ENCODE results near the gene POLG.

POLG gene

GRCh38 chr15:89370120-89370977, 35.7 kb upstream of the POLG start:
- DNase-seq (ENCODE audit: low read depth in 2 of 2) = no peak

GRCh38 chr15:89369341-89369947, 34.8 kb upstream of the POLG start:
- DNase-seq (ENCODE audit: low read depth in 2 of 2) = no peak

- no peak for DNase-seq (ENCODE audit: low read depth in 2 of 2)
Observed at GRCh38 chr15:89368566-89369223, 34.1 kb upstream of the POLG start.

DNA sequence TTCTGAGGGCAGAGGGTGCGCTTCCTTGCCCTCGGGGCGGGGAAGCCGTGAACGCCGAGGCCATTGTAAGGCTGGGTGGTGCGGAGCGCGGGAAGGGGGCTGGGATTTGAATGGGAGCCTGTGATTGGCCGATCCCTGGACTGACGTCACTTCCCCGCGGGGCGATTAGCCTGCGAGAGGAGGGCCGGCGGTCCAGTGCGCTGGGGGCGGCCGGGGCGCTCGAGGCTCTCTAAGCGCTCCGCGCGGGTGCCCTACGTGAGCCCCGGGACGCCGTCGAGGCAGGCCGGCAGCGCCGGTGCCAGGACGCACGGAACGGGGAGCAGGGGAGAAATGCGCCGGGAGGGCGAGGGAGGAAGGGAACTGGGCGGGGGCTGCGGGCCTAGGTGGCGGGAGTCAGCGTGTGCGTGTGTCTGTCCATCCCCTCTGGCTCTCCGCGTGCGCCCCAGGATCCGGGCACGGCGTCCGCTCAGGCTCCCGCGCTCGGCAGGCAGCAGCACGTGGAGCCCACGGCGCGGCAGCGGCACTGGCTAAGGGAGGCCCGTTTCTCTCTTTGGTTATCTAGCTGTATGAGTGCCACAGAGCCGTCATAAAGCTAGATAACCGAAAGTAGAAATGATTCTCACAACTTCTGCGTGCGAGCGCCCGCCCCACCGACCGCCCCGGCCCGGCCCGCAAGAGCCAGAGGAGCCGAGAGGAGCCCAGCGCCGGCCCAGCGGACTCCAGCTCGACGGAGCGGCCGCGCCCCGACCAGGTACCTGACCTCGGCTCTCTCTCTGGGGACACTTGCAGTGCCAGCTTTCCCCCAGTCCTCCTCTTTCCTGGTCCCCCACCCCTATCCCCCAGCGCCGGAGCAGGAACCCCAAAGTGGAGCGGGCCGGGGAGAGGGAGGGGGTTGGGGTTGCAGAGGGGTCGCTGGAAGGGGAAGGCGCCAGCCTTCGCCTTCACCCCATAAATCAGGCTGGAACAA, 33.1 kb upstream of the POLG start:
- no peak for DNase-seq (ENCODE audit: low read depth in 2 of 2)

GRCh38 chr15:89366656-89367393, 32.2 kb upstream of the POLG start:
- DNase-seq (ENCODE audit: low read depth in 2 of 2) = no peak

DNA sequence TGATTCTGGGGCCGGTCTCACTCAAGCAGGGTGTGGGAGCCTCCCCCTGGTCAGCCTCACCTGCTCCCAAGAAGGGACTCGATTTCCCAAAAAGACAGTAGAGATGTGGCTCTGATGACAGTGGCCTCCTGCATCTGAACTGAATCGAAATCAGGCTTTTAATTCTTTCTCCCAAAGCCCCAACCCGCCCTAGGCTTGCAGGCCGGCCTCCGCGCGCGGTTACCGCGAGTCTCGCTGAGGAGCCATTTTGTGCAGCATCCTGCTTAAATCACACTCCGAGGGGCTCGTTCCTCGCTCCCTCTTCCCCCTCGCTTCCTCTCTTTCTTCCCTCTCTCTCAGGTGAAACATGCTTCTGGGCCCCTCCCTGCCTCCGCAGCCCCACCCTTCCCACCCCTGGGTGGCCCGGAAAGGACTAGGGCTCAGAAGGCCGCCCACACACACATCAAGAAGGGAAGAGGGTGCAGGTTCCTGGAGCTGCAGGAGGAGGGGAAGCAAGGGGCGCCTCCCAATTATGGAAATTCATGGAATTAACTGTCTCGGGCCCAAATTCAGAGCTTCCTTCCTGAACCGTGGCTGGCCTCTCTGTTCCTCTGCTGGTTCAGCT, 30.9 kb upstream of the POLG start:
- DNase-seq (ENCODE audit: low read depth in 2 of 2) = no peak

DNA sequence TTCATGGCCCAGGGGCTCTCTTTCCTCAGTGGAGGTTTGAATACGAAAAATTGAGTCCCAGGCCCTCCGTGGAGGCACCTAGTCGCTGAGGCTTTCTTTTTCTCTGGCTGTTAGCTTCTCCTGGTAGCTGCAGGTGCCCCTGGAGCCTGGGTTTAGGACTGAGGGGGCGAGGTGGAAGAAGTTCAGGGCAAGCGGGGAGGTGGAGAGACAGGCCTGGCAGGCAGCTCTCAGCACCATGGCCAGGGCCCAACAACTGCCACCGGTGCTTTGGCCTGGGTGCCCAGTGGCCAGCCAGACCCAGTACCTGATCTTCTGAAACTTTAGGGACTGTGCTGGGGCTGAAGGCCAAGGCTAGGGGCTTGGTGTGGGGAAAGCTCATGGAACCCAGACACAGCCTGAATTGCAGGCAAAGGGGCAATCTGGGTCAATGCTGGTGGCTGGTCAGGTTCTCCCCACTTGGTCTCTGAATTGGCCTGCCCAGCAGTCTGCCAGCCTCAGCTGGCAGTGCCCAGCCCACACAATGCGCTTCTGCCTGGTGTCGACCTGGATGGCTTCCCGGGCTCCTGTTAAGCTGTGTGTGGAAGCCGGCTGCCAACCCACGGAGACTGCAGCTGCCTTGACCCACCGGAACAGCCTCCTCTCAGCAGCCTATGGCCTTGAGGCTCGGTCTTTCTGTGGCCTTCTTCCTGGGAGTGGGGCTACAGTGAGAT, 30.3 kb upstream of the POLG start:
- no peak for DNase-seq (ENCODE audit: low read depth in 2 of 2)

GRCh38 chr15:89364341-89364740, 29.7 kb upstream of the POLG start:
- no peak for DNase-seq (ENCODE audit: low read depth in 2 of 2)

DNA sequence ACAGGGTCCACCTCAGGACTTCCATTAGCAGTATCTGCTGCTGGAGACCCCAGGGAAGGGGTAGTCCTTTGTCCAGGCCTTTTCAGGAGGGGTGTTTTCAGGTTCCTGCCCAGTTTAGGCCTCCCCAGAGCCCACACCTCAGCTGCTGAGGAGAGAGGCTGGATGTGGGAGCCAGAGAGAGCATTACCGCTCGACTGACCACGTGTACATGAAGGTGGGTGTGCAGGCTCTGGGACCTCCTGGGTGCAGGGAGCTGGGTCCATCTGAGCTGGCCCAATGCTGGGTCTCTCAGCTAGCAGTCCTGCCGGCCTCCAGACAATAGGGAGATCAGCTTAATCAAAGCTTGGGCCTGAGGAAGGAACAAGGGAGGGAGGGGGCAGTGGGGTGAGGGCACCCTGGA, 29.1 kb upstream of the POLG start:
- no peak for DNase-seq (ENCODE audit: low read depth in 2 of 2)

GRCh38 chr15:89363133-89363532, 28.5 kb upstream of the POLG start:
- no peak for DNase-seq (ENCODE audit: low read depth in 2 of 2)

DNA sequence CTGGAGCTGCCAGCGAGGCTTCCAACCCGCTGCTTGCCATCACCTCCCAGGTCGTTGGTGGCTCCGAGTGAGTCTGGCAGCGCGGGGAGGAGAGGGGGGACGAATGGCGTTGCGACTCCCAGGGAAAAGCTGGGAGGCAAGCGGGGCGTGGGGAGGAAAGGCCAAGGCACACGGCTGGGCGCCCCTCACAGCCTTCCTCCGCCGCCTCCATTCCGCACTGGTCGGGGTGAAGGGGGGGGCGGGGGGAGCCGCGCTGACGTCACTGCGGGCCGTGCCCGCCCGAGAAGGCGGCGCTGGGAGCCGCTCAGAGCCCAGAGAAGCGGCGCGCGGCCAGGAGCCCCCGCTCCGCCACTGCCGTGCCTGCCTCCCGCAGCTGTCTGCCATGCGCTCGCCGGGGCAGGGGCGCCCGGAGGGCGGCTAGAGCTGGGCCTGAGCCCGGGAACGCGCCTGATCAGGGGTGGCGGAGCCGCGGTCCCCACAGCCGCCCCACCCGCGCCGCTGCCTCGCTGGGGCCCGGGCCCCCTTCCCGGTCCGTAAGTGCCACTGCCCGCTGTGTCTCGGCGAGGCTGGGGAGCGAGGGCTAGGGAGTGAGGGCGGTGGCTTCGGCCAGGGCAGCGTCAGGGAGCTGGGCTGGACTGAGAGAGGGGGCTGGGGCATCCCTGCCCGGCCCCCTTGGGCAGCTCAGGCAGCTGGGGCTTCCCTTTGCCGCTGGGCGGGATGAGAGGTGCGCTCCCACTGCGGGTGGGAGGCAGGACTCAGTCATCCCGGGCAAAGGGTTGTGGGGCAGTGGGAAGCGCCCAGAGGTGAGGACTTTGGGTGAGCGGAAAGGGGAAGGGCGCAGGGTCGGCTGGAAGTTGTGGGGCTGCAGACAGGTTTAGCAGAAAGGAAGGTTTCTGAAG, 27.8 kb upstream of the POLG start:
- DNase-seq (ENCODE audit: low read depth in 2 of 2) = no peak

- DNase-seq (ENCODE audit: low read depth in 2 of 2) = peak; percentile 24 to 45
Observed at GRCh38 chr15:89361451-89362202, 27.0 kb upstream of the POLG start.

GRCh38 chr15:89360294-89360971, 25.8 kb upstream of the POLG start:
- DNase-seq (ENCODE audit: low read depth in 2 of 2) = no peak

DNA sequence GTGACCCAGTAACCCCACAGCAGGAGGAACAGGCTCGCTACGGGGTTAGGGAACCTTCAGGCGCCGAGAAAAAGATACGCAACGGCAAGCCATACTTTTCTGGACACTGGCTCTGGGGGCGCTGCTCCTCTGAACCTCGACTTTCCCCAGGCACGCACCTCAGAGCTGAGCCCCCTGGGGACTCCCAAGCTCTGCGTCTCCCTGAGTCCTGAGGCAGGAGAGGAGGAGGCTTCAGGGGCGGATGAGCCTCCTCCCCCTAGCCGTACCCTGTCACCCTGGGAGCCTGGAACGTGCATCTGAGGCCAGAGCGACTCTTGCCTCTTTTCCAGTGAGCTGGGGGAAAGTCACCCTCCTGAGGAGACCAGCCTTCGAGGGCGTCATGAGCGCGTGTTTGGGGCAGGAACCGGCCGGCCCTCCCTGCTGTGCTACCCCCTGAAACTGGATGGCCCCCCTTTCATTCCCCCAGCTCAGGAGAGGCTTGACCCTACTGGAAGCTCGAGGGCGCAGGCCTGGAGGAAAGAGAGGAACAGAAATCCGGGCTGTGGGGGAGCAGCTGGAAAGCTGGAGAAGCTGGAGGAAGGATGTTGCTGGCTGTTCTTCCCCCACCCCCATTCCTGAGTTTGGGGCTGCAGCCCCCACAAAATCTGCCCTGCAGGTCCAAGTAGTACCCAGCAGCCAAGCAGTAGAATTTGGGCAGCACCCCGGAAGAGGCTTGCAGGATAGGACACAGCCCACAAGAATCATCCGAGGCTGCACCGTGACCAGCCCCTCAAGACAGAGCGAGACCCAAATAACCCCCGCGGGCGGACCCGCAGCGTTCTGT, 25.1 kb upstream of the POLG start:
- DNase-seq (ENCODE audit: low read depth in 2 of 2) = no peak

- DNase-seq (ENCODE audit: low read depth in 2 of 2) = peak; percentile 68 to 75
Observed at GRCh38 chr15:89358755-89359439, 24.3 kb upstream of the POLG start.

DNA sequence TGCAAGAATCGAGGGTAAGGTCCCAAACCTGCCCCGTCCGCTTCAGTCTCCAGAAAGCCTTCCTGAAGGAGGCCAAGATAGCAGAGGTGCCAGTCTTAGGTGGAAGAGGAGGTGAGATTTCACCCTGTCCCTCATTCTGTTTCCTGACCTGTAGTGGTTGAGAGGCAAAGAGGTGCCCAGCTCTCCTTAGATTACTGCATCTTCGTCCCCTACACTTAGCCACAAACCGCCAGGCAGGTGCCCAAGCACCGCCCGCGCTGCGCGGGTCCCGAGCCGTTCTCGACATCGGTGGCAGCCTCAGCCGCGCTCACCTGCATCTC, 23.8 kb upstream of the POLG start:
- no peak for DNase-seq (ENCODE audit: low read depth in 2 of 2)
